Measurements from ENCODE around the gene MRPL28. TPM values are rescaled to one million over a fixed set of nuclear protein-coding genes. Genes with fewer than 3 reads are reported as not detected.

Gene MRPL28
- total and polyA plus RNA-seq, 2 experiments from 2014 or later = 88.1 to 126 TPM

- Histone ChIP-seq H3K36me3 (replicated peaks; ENCODE audit: insufficient read depth, low read depth) (no peaks in the 10 kb centered on the region), H2AFZ (no peak overlapping the region), H3K4me2 (peak overlapping the region; percentile 20), H3K79me2 (peaks cover 13% of the 10 kb centered on the region), H3K9me2 (replicated peaks; ENCODE audit: insufficient read depth) (no peaks in the 10 kb centered on the region), H3K27me3 (no peaks in the 10 kb centered on the region), H3K4me1 (ENCODE audit: insufficient read depth) (peaks cover 19% of the 10 kb centered on the region), H4K20me1 (ENCODE audit: insufficient read depth, poor library complexity, severe bottlenecking) (no peaks in the 10 kb centered on the region), H3K9me3 (ENCODE audit: low read depth) (no peaks in the 10 kb centered on the region), H3K4me3 (no peak overlapping the region), H3K27ac (peak overlapping the region; percentile 70)
- 84% methylated on average over 12 of the region's 12 CpGs for WGBS (ENCODE audit: low lambda C conversion rate, missing lambda C conversion rate)
- DNase-seq (ENCODE audit: low spot score) = no peak
- TF ChIP-seq EZH2 (IDR thresholded peaks at IDR 0.05; ENCODE audit: borderline replicate concordance) (no peak), EZH2phosphoT487 (IDR thresholded peaks at IDR 0.05; ENCODE audit: low read depth, severe bottlenecking, unreplicated experiment) (no peak), CTCF (IDR thresholded peaks at IDR 0.05; ENCODE audit: poor library complexity) (no peak)
These were observed 34.7 kb upstream of the MRPL28 start for GRCh38 chr16:404971-405486.

GRCh38 chr16:401468-402348, 31.4 kb upstream of the MRPL28 start, which contains the start of gene DECR2:
Gene DECR2, plus strand, starts transcription at chr16:401885. Its CDS starts 79 bp downstream, at chr16:401964.
- 2% methylated on average over 59 of the region's 91 CpGs for WGBS (ENCODE audit: low lambda C conversion rate, missing lambda C conversion rate)
- Histone ChIP-seq H2AFZ (peak within 1 kb of the TSS; percentile 78), H3K27me3 (no peaks in the 10 kb centered on the region), H3K4me2 (peak within 1 kb of the TSS; percentile 87), H3K4me3 (peak within 1 kb of the TSS; percentile 65), H3K9me2 (replicated peaks; ENCODE audit: insufficient read depth) (no peaks in the 10 kb centered on the region), H4K20me1 (ENCODE audit: insufficient read depth, poor library complexity, severe bottlenecking) (no peaks in the 10 kb centered on the region), H3K27ac (peak within 1 kb of the TSS; percentile 95), H3K9me3 (ENCODE audit: low read depth) (no peaks in the 10 kb centered on the region), H3K36me3 (replicated peaks; ENCODE audit: insufficient read depth, low read depth) (no peaks in the 10 kb centered on the region), H3K4me1 (ENCODE audit: insufficient read depth) (peaks cover 27% of the 10 kb centered on the region), H3K79me2 (peaks cover 19% of the 10 kb centered on the region)
- DNase-seq (ENCODE audit: low spot score) = peak; percentile 98
- TF ChIP-seq EZH2phosphoT487 (IDR thresholded peaks at IDR 0.05; ENCODE audit: low read depth, severe bottlenecking, unreplicated experiment) (no peak), CTCF (IDR thresholded peaks at IDR 0.05; ENCODE audit: poor library complexity) (peak; percentile 67)

GRCh38 chr16:400061-400591, 29.8 kb upstream of the MRPL28 start:
- Histone ChIP-seq H3K36me3 (replicated peaks; ENCODE audit: insufficient read depth, low read depth) (no peaks in the 10 kb centered on the region), H3K27ac (peak overlapping the region; percentile 86), H3K4me1 (ENCODE audit: insufficient read depth) (peaks cover 26% of the 10 kb centered on the region), H3K4me3 (no peak overlapping the region), H3K4me2 (peak overlapping the region; percentile 87), H3K9me2 (replicated peaks; ENCODE audit: insufficient read depth) (no peaks in the 10 kb centered on the region), H4K20me1 (ENCODE audit: insufficient read depth, poor library complexity, severe bottlenecking) (no peaks in the 10 kb centered on the region), H2AFZ (no peak overlapping the region), H3K79me2 (peaks cover 22% of the 10 kb centered on the region), H3K27me3 (no peaks in the 10 kb centered on the region), H3K9me3 (ENCODE audit: low read depth) (no peaks in the 10 kb centered on the region)
- TF ChIP-seq EZH2 (IDR thresholded peaks at IDR 0.05; ENCODE audit: borderline replicate concordance) (no peak), CTCF (IDR thresholded peaks at IDR 0.05; ENCODE audit: poor library complexity) (no peak), EZH2phosphoT487 (IDR thresholded peaks at IDR 0.05; ENCODE audit: low read depth, severe bottlenecking, unreplicated experiment) (no peak)
- no peak for DNase-seq (ENCODE audit: low spot score)
- WGBS (ENCODE audit: low lambda C conversion rate, missing lambda C conversion rate) = 83% methylated on average over 10 of the region's 10 CpGs

Measured in hepatocyte (in vitro differentiated cells).